ENCODE measurements around the gene GNB3. TPM values are rescaled to one million over a fixed set of nuclear protein-coding genes. Genes with fewer than 3 reads are reported as not detected.

GNB3 gene
- total and polyA plus RNA-seq, 2 donors (not counting 3 experiments of a cell fraction or from before 2014, with no cell fraction given): 9.4 to 12.0 TPM

DNA sequence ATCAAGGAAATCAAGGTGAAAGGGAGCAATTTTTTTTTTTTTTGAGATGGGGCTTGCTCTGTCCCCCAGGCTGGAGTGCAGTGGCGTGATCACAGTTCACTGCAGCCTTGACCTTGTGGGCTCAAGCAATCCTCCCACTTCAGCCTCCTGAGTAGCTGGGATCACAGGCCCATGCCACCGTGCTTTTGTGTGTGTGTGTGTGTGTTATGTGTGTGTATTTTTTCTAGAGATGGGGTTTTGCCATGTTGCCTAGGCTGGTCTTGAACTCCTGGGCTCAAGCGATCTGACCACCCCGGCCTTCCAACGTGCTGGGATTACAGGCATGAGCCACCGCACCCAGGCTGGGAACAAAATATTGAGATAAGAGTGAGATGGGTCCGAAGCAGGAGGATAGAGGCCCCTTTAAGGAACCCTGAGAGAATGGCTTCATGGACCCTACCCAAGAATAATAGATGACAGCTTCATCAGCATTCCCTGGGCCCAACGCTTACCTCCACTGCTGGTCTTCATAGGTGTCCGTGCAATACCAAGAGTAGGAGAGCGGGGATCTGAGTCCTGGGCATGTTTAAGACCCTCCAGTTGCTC is 9.3 kb downstream of the GNB3 start:
- no peak for DNase-seq (ENCODE audit: low read depth, low spot score)
- intact Hi-C loops (cut with micrococcal nuclease): loop anchor here (2.0 kb wide), 1 partner anchor 15 kb away; no protein-coding TSS in a partner anchor
- no peaks in the 10 kb centered on the region for H3K27me3 ChIP-seq (ENCODE audit: control insufficient read depth in 2 of 2, insufficient read depth in 2 of 2, low read length in 2 of 2)
- H3K9me1 ChIP-seq (replicated peaks; ENCODE audit: control insufficient read depth, extremely low read depth, insufficient read depth, low read length): no peaks in the 10 kb centered on the region
- ChIA-PET CTCF (interaction anchor here (3.7 to 4.6 kb wide), 2 partner anchors 22 to 97 kb away, joined by 26 to 28 read pairs; partner anchors contain the start of genes MLF2 and SPSB2), POLR2A (interaction anchor here (0.7 kb wide), 1 partner anchor 161 kb away, joined by 3 read pairs; no protein-coding TSS in a partner anchor)
- H3K79me2 ChIP-seq (ENCODE audit: control insufficient read depth, insufficient read depth, low read length): peaks cover 41% of the 10 kb centered on the region
- peak overlapping the region; percentile 74 for H3K4me2 ChIP-seq (ENCODE audit: insufficient read depth, low read length)
- H3K4me1 ChIP-seq (ENCODE audit: control insufficient read depth, extremely low read depth, insufficient read depth, low read length): peaks cover 24% of the 10 kb centered on the region
- no peak overlapping the region for H3K27ac ChIP-seq (ENCODE audit: insufficient read depth, low read depth, low read length)
- H3K9me3 ChIP-seq (replicated peaks; ENCODE audit: control insufficient read depth, insufficient read depth, low read length): no peaks in the 10 kb centered on the region
- no peak overlapping the region for H2AFZ ChIP-seq (ENCODE audit: low read depth, low read length)
- H3K36me3 ChIP-seq (ENCODE audit: control insufficient read depth in 2 of 2, extremely low read depth in 1 of 2, insufficient read depth in 2 of 2, low read length in 2 of 2): peaks cover 9 to 26% of the 10 kb centered on the region in 2 experiments
- TF ChIP-seq MAX (IDR thresholded peaks at IDR 0.05; ENCODE audit: insufficient read depth, insufficient read length): no peak
- no peak for TF ChIP-seq POLR2AphosphoS5 (IDR thresholded peaks at IDR 0.05; ENCODE audit: insufficient read depth, low read depth, low read length)
- TF ChIP-seq JUN (IDR thresholded peaks at IDR 0.05; ENCODE audit: borderline replicate concordance, insufficient read depth, insufficient read length, low read depth): no peak
- no peak for TF ChIP-seq MYC (IDR thresholded peaks at IDR 0.05; ENCODE audit: low read depth, low read length)
- no peak for TF ChIP-seq CTCF (IDR thresholded peaks at IDR 0.05; ENCODE audit: extremely low read depth in 1 of 2, insufficient read depth in 1 of 2, low read depth in 1 of 2, low read length in 2 of 2)
- TF ChIP-seq EZH2 (IDR thresholded peaks at IDR 0.05; ENCODE audit: borderline replicate concordance, low read depth, low read length, severe bottlenecking): no peak
- no peak for TF ChIP-seq POLR2A (IDR thresholded peaks at IDR 0.05; ENCODE audit: low read depth, low read length)
- no peak for TF ChIP-seq GATA2 (IDR thresholded peaks at IDR 0.05; ENCODE audit: insufficient read depth, insufficient read length, low read depth, low read length)
- TF ChIP-seq FOS (IDR thresholded peaks at IDR 0.05; ENCODE audit: borderline replicate concordance, insufficient read depth, low read length): no peak
- H3K4me3 ChIP-seq (replicated peaks in 1 of 3; ENCODE audit: insufficient read depth in 1 of 3, low read depth in 1 of 3, low read length in 3 of 3): peak overlapping the region; percentile 34 to 70 (median 38)
- peak overlapping the region; percentile 37 for H3K9ac ChIP-seq (replicated peaks; ENCODE audit: extremely low read depth, insufficient read depth, low read length)
- dilution Hi-C loops (cut with MboI; ENCODE audit: extremely low pct_ligation_motif_present, low sequenced_read_pairs): no loop called here
- H4K20me1 ChIP-seq (replicated peaks; ENCODE audit: control insufficient read depth, extremely low read depth, insufficient read depth, low read length): no peaks in the 10 kb centered on the region
- BruUV-seq (replicated peaks): no TSS peak
- FAIRE-seq: no peak

All from endothelial cell of umbilical vein (primary cell).